Upper lobe of right lung (tissue), 1 donor: ENCODE measurements around the gene WDR31. TPM values are rescaled to one million over a fixed set of nuclear protein-coding genes. Genes with fewer than 3 reads are reported as not detected.
"Not testable (repeated sequence)": the region's sequence is repeated elsewhere in the genome, so short reads cannot be mapped to it uniquely, and the experiment has no call there.

Experiments
- ATAC-seq: fragments of 200-7000 bp; cut with Tn5 transposase; one replicate; pipeline ENCODE4 v1.9.1; 2020; ENCODE audit warnings: mild to moderate bottlenecking, moderate library complexity
- DNase-seq: peaks from one replicate; pipeline ENCODE4 v3.0.0-alpha.2; 2020
- H3K27ac ChIP-seq: fragments of 200-600 bp; one replicate; pipeline ENCODE4 v1.8.0; 2022
- H3K27me3 ChIP-seq: fragments of 200-600 bp; one replicate; pipeline ENCODE4 v1.8.0; 2022; ENCODE audit warnings: mild to moderate bottlenecking
- H3K36me3 ChIP-seq: fragments of 200-600 bp; one replicate; pipeline ENCODE4 v1.8.0; 2022
- H3K4me1 ChIP-seq: fragments of 200-600 bp; one replicate; pipeline ENCODE4 v1.8.0; 2022
- H3K4me3 ChIP-seq: fragments of 200-600 bp; one replicate; pipeline ENCODE4 v1.8.0; 2022; ENCODE audit warnings: mild to moderate bottlenecking
- H3K9me3 ChIP-seq: fragments of 200-600 bp; one replicate; pipeline ENCODE4 v1.8.0; 2022
- intact Hi-C: fragments of 100-400 bp; cut with DNase I; formaldehyde crosslinking; loops from one replicate; pipeline ENCODE4 v1.11.0; 2022
- total RNA-seq: library from RNA; stranded (reverse); fragmentation: NEBNext Ultra II Directional; extraction: Animal tissue kit (Norgen Biotek cat#: 25700); gene quantifications from one replicate; pipeline ENCODE4 v1.2.1, GENCODE V29; 2021
- TF ChIP-seq, protein P1 (sequence below): fragments of 200-600 bp; IDR thresholded peaks from one replicate; pipeline ENCODE4 v1.8.0; 2022; ENCODE audit warnings: antibody characterized with exemption
- donor health status: DM: no; HTN: yes; CAD: no; lungs with severe emphysema.

Gene WDR31
- total RNA-seq, 1 donor from 2014 or later = 2.6 TPM

DNA sequence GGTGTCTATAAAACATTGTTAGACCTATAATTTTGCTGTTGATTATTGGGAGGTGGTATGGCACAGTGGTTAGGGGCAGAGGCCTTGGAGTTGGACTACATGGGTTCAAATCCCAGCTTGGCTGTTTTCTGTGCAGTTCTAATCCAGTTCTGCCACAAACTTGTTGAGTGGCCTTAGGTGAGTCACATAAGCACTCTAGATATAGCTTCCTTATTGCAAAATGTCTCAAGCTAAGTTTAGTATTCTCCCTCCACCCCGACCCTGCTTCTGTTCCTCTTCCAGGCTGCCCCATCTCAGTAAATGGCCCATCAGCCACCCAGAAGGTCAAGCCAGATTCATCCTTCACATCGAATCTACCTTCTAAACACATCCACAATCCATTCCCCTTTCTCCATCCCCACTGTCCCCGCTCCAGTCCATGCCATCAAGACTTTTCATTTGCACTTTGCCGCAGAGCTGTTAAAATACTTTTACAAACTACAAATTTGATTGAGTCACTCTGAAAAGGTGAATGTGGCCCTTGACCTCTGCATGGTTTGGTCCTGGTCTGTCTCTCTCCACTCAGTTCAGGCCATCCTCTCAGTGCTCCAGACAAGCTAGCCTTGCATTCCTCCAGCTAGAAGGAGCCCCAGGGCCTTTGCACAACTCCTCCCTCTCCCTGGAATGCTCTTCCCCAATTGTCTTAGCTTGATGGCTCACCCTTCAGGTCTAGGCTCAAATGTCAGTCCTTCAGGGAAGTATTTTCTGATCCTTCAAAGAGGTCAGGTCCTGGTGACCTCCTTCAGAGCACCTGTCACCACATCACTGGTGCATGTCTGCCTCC lies 46.7 kb upstream of the WDR31 start:
- H3K4me3 ChIP-seq = no peak overlapping the region
- no peak overlapping the region for H3K27ac ChIP-seq
- DNase-seq (peak; percentile 22), ATAC-seq (no peak)
- H3K4me1 ChIP-seq = no peaks in the 10 kb centered on the region
- intact Hi-C loops = no loop called here
- H3K36me3 ChIP-seq = peaks cover 52% of the 10 kb centered on the region
- no peaks in the 10 kb centered on the region for H3K9me3 ChIP-seq
- TF ChIP-seq, protein P1, sequence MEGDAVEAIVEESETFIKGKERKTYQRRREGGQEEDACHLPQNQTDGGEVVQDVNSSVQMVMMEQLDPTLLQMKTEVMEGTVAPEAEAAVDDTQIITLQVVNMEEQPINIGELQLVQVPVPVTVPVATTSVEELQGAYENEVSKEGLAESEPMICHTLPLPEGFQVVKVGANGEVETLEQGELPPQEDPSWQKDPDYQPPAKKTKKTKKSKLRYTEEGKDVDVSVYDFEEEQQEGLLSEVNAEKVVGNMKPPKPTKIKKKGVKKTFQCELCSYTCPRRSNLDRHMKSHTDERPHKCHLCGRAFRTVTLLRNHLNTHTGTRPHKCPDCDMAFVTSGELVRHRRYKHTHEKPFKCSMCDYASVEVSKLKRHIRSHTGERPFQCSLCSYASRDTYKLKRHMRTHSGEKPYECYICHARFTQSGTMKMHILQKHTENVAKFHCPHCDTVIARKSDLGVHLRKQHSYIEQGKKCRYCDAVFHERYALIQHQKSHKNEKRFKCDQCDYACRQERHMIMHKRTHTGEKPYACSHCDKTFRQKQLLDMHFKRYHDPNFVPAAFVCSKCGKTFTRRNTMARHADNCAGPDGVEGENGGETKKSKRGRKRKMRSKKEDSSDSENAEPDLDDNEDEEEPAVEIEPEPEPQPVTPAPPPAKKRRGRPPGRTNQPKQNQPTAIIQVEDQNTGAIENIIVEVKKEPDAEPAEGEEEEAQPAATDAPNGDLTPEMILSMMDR = no peak
- no peaks in the 10 kb centered on the region for H3K27me3 ChIP-seq

DNA sequence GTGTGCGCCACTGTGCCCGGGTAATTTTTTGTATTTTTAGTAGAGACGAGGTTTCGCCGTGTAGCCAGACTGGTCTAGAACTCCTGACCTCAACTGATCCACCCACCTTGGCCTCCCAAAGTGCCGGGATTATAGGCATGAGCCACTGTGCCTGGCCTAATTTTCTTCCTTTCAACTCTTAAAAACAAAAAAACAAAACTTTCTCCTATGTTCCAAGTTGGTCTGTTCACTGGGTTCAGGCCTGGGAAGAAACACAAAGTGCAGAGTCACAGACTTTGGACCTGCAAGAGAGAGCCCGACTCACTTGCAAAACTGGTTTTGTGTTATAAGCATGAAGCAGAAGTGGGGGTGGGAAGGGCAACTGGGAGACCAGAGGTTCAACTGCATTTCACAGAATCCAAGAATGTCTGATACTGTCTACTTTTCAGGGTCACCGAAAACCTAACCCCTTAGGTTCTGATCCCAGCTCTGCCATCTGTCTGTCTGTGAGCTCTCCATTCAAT lies 41.9 kb upstream of the WDR31 start:
- DNase-seq (peak; percentile 38), ATAC-seq (peak; percentile 81)
- Histone ChIP-seq H3K4me1 (no peaks in the 10 kb centered on the region), H3K4me3 (no peak overlapping the region), H3K36me3 (peaks cover 4% of the 10 kb centered on the region), H3K27ac (peak overlapping the region; percentile 51), H3K9me3 (no peaks in the 10 kb centered on the region), H3K27me3 (no peaks in the 10 kb centered on the region)
- TF ChIP-seq, protein P1 = no peak
- intact Hi-C loops = no loop called here

- H3K36me3 ChIP-seq, H3K27me3 ChIP-seq, H3K27ac ChIP-seq, ATAC-seq, intact Hi-C loops, H3K9me3 ChIP-seq, H3K4me3 ChIP-seq, H3K4me1 ChIP-seq: not testable (repeated sequence)
- peak; percentile 11 for DNase-seq
Measured at GRCh38 chr9:113381441-113381840, 41.4 kb upstream of the WDR31 start.

- H3K4me3 ChIP-seq = no peak overlapping the region
- H3K9me3 ChIP-seq = no peaks in the 10 kb centered on the region
- DNase-seq (peak; percentile 9), ATAC-seq (no peak)
- no peak overlapping the region for H3K27ac ChIP-seq
- TF ChIP-seq, protein P1 = no peak
- H3K36me3 ChIP-seq = no peaks in the 10 kb centered on the region
- no peaks in the 10 kb centered on the region for H3K4me1 ChIP-seq
- H3K27me3 ChIP-seq = no peaks in the 10 kb centered on the region
- intact Hi-C loops = no loop called here
Measured at GRCh38 chr9:113380869-113381378, 40.8 kb upstream of the WDR31 start.

DNA sequence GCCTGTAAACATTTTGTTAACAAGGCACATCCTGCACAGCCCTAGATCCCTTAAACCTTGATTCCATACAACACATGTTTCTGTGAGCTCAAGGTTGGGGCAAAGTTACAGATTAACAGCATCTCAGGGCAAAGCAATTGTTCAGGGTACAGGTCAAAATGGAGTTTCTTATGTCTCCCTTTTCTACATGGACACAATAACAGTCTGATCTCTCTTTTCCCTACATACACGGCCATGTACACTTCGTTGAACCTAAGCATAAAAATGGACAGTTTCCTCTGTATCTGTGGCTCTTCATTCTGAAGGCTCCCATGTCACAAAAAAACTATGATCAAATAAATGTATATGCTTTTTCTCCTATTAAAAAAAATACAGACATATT lies 39.7 kb upstream of the WDR31 start:
- ATAC-seq, DNase-seq, H3K4me3 ChIP-seq, H3K9me3 ChIP-seq, H3K27ac ChIP-seq, H3K27me3 ChIP-seq, intact Hi-C loops, H3K4me1 ChIP-seq, H3K36me3 ChIP-seq: not testable (repeated sequence)

GRCh38 chr9:113379094-113379828 lies 39.2 kb upstream of the WDR31 start:
- H3K4me3 ChIP-seq, ATAC-seq, H3K4me1 ChIP-seq, H3K9me3 ChIP-seq, H3K27ac ChIP-seq, intact Hi-C loops, H3K27me3 ChIP-seq, H3K36me3 ChIP-seq: not testable (repeated sequence)
- peak; percentile 30 for DNase-seq
